Astrocyte of the spinal cord (primary cell): ENCODE data around the gene CATSPERD.

Experiments used
- DNase-seq: peaks from one replicate; pipeline ENCODE4 v3.0.0; 2011; ENCODE audit warnings: low read depth, low spot score
- H3K4me3 ChIP-seq: 2 replicates; pipeline ENCODE4 v1.5.1; 2011; ENCODE audit warnings: low read depth, mild to moderate bottlenecking, low read length, moderate library complexity
- CTCF ChIP-seq: IDR thresholded peaks from 2 replicates; pipeline ENCODE4 v1.5.1; 2012; ENCODE audit warnings: low read depth, mild to moderate bottlenecking, low read length, inconsistent platforms
- in situ Hi-C: cut with HindIII; loops from 2 replicates; pipeline ENCODE4 v1.10.0; 2017; ENCODE audit warnings: low sequenced_read_pairs

CATSPERD gene

DNA sequence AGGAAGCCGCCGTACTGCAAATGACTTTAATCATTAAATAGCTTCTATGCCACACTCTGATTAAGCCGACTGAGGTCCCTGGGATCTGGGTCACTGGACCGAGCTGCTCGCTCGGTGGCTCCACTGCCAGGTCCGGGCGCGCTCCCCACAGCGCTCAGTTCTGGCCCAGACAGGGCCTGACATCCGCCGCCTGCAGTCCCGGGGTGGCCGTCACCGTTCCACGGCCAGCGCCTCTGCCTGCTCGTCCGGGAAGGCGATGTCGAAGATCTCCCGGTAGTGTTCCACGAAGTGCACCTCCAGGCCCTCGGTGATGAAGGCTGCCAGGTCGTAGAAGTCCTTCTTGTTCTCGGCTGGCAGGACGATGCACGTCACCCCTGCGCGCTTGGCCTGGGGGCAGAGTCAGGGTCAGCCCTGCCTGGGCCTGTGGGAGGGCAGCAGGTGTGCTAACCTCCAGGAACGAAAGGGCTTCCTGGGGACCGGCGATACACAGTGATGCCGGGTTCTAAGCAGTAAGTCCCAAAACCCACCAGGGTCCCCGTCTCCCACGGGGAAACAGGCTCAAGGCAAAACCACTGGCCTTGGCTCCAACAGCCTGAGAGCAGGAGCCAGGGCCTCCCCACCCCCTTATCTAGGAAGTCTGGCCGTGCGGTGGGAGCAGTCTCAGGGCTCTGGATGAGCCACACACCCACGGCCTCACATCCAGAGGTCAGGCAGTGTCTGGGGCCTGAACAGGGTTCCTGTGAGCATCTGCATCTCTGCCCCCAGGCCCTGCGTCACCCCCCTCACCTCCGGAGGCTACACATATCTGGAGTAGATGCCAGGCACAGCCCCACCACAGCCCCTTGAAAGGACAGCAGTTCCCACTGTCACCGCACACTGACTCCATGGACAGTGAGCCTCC, 28.4 kb upstream of the CATSPERD start:
- in situ Hi-C loops: no loop called here
- no peak for DNase-seq
- peak overlapping the region; percentile 99 for H3K4me3 ChIP-seq
- no peak for TF ChIP-seq CTCF

DNA sequence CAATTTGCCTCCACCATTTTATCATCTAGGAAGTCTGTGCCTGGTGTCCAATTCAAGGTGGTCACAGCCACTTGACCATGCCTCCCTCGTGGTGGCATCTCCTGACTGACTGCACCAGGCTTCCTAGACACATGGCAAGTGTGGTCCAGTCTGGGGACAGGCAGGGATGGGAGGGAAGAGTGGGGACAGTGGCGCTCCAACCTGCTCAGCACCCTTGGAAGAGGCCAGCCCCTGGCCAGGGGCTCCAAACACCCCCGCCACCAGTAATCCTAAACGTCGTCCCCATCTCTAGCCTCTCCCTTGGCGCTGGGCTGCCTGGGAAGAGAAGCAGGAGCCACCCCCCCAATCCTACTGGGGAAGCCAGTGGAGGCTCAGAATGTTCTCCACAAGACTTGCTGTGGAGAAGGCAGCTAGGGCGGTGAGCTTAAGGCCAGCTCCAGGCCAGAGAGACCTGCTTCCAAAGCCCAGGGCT, 27.7 kb upstream of the CATSPERD start:
- no peak overlapping the region for H3K4me3 ChIP-seq
- in situ Hi-C loops: no loop called here
- DNase-seq: no peak

DNA sequence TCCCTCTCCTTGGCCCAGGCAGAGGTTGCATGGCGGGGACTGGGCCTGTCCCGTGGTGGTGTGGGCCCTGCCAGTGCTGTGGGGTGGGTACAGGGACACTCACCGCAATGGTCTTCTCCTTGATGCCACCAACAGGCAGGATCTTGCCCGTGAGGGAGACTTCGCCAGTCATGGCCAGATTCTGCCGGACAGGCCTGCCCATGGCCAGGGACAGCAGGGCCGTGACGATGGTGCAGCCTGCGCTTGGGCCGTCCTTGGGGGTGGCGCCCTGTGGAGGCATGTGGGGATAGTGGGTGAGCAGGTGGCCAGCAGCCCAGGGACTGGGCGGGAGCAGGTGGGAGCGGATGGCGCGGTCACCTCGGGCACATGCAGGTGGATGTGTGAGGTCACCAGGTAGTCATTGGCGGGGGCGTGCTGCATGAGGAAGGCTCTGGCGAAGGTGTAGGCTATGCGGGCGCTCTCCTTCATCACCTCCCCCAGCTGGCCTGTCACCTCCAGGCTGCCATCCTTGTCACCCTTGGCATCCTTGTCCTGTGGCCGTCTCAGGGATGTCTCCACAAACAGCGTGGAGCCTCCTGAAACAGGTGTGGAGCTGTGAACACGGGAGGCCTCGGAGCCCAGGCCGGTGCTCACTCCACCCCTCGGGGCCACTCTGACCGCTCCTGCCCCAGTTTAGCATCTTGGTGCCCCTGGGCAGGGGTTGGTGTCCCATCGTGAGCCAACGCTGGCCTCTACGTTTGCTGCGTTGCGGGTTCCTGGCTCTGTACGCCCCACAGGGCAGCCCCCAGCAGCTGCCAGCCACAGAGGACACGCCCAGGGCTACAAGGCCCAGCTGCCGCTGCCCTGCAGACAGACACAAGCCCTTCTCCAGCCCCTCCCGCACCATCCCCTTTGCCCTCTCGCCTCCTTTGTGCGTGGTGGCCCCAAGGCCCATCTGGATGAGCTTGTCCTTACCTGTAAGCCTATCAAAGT, 27.0 kb upstream of the CATSPERD start:
- no peak overlapping the region for H3K4me3 ChIP-seq
- no peak for DNase-seq
- TF ChIP-seq CTCF: no peak
- in situ Hi-C loops: no loop called here

More for the DNA sequence above, 27.7 kb upstream of the CATSPERD start:
- no peak for TF ChIP-seq CTCF

DNA sequence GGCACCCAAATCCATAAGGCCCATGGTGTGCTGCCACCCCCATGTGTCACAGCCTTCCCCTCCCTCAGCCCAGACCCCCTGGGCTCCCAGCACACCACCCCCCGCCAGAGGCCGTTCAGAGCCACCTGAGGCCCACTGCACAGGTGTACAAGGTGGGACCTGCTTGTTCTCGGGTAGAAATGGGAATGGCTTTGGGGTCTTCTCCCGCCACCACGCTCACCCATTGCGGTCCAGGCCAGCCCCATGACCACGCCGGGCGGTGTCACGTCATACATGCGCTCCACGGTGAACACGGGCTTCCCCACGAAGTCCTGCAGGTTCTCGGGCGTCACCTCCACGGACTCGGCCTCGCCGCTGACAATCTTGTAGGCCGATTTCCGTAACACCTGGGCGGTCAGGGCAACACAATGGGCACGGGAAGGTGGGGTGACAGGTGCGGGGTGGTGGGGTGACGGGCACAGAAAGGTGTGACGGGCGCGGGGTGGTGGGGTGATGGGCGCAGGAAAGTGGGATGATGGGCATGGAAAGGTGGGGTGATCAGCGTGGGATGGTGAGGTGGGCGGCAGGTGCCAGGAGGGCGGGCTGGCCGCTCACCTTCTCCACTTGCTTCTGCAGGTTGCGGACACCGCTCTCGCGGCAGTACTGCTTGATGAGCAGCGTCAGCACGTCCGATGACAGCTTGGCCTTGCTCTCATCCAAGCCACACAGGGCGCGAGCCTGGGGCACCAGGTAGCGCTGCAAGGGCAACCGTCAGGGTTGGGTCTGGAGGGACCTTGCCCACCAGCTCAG, 26.1 kb upstream of the CATSPERD start:
- no peak for DNase-seq
- in situ Hi-C loops: no loop called here
- TF ChIP-seq CTCF: no peak
- H3K4me3 ChIP-seq: no peak overlapping the region

- in situ Hi-C loops: no loop called here
- H3K4me3 ChIP-seq: no peak overlapping the region
- DNase-seq: no peak
- TF ChIP-seq CTCF: no peak
Measured at GRCh38 chr19:5694956-5695648, 25.3 kb upstream of the CATSPERD start.
